ENCODE results near the gene PARPBP.
A peak's percentile ranks its signal among the peaks of the same experiment; 100 is the strongest.
"Not testable (repeated sequence)": the region's sequence is repeated elsewhere in the genome, so short reads cannot be mapped to it uniquely, and the experiment has no call there.

The PARPBP gene

GRCh38 chr12:102155206-102155605 is 35.2 kb downstream of the PARPBP start:
- not testable (repeated sequence) for DNase-seq

- no peak for DNase-seq
These were observed 43.4 kb downstream of the PARPBP start for GRCh38 chr12:102163383-102163782.

DNA sequence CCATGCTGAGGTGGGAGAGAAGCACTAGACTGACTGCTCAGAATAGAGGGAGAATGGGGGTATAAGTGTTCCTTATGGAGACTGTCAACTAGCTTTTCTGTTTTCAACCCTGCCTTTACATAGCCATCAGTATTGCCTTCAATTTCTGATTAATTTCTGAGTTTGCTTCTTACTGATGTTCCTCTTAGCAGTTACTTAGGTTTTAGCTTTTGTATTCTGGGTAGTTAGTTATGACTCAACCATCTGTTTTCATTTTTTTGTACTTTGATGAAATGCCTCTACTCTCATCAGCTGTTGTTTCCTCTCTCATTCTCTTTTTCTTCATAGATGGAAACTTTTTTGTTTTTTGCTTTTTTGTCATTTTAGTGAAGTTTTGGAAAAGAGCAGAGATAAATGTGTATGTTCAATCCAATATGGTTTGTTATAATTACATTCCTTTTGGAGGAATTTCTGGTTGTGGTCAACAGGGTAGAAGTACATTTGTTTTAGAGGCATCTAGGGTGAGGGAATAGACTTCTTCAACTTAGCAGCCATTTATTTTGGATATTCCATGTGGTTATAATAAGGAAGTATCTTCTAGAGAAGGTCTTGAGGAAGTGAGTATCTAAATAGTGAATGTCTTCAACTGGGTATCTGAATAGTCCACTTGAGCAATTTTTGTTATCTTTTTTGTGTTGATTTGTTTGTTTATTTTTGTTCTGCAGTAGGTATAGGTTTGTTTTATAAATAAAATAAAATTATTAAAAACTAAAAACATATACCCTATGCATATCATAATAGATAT is 48.0 kb downstream of the PARPBP start:
- DNase-seq, result peak in 1 of 2 donors; percentile 25

DNA sequence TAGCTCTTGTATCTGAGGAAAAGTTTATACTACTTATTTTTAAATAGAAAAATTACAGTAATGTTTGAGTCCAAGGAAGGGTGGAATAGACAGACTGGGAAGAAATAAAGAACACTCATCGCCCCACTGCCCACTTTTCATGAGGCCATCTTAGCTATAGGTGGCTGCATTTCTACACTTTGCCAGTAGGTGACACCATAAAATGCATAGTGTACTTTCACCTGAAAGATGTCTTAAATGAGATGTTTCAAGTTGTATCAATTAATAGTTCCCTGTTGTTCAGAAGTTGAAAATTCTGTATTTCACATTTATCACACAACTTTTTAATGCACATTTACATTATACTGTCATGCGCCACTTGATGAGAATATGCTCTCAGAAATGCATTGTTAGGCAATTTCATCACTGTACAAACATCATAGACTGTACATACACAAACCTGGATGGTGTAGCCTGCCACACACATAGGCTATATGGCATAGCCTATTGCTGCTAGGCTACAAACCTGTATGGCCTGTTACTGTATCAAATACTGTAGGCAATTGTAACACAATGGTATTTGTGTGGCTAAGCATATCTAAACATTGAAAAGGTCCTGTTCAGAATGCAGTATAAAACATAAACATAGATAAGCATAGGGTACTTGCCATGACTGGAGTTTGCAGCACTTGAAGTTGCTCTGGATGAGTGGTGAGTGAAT is 50.1 kb downstream of the PARPBP start:
- peak; percentile 8 to 12 for DNase-seq

DNA sequence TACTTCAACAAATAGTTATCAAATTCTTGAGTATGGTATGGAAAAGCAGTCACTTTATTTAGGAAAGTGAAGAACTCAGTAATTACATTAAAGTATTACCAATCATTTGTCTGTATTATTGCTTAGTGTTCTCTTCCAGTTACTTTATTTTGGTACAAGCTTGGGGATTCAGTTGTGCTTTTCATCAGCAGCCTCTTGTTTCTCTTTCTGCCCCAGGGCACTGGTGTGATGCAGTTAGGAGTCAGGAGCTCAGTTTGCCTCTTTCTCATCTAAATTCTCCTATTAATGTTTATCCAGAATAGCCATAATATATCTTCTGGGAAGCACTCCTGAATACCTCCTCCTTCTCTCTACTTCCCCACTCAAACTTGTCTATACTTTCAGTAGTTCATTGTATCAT is 52.0 kb downstream of the PARPBP start:
- DNase-seq, result no peak

DNA sequence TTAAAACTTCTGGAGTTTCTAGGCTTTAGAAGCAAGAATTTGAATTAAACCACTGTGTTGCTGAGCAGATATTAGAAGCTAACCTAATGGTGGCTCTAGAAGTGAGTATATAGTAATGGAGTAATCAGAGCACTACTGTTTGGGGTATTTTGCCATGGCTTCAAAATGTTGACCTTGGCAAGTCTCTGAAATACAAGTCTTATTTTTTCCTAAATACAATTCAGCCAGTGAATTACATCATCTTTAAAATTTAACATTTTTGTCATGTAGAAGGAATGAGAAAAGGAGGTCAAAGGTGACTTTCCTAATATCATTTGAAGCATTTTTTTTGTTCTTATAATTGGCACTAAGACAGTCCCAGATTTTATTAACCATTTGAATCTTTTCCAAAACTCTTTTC is 52.5 kb downstream of the PARPBP start:
- no peak for DNase-seq

GRCh38 chr12:102174117-102174516 is 54.1 kb downstream of the PARPBP start:
- no peak for DNase-seq

GRCh38 chr12:102174761-102175160 is 54.8 kb downstream of the PARPBP start:
- no peak for DNase-seq

GRCh38 chr12:102182635-102183034 is 62.7 kb downstream of the PARPBP start:
- peak; percentile 12 to 70 for DNase-seq

DNA sequence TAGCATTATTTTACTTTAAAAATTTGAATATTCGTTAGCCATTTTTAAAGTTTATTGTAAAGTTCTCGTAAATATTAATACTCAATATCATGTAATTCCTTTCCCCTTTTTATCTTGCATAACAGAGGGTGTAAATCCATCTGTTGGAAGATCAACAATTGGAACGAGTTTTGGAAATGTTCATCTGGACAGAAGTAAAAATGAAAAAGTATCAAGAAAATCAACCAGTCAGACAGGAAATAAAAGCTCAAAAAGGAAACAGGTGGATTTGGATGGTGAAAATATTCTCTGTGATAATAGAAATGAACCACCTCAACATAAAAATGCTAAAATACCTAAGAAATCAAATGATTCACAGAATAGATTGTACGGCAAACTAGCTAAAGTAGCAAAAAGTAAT is 75.8 kb downstream of the PARPBP start:
- DNase-seq, result no peak

- no peak for DNase-seq
These were observed 77.8 kb downstream of the PARPBP start, which contains the start of gene PMCH for GRCh38 chr12:102197789-102198188. TSS of gene PMCH (minus strand) at chr12:102197833. CDS start at chr12:102197770, 63 bp downstream.

GRCh38 chr12:102201436-102202061 is 81.6 kb downstream of the PARPBP start:
- no peak for DNase-seq

DNA sequence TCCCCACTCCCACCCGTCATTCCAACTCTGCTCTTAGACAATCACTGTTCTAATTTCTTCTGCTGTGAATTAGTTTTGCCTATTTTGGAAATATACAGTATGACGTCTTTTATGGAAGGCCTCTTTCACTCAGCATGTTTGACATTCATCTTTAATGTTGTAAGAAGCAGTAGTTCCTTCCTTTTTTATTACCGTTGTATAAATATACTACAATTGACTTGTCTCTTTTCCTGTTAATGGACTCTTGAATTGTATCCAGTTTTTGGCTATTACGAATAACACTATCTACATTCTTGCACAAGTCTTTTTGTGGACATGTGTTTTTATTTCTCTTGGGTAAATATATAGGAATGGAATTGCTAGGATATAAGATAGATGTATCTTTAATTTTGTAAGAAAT is 82.6 kb downstream of the PARPBP start:
- DNase-seq, result no peak

DNA sequence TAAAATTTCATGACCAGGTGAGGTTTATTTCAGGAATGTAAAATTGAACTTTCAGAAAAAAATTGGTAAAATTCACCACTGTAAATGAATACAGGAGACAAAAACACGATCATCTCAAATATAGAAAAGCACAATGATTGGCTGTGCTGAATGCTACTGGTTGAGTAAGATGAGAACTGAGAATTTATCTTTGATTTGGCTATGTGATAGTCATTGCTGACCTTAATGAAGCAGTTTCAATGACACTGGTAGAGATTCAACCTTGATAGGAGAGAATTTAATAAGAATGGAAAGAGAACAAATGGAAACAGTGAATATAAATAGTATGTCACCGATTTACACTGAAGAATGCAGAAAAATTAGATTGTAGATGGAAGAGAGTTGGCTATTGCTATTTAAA is 84.0 kb downstream of the PARPBP start:
- no peak for DNase-seq

DNA sequence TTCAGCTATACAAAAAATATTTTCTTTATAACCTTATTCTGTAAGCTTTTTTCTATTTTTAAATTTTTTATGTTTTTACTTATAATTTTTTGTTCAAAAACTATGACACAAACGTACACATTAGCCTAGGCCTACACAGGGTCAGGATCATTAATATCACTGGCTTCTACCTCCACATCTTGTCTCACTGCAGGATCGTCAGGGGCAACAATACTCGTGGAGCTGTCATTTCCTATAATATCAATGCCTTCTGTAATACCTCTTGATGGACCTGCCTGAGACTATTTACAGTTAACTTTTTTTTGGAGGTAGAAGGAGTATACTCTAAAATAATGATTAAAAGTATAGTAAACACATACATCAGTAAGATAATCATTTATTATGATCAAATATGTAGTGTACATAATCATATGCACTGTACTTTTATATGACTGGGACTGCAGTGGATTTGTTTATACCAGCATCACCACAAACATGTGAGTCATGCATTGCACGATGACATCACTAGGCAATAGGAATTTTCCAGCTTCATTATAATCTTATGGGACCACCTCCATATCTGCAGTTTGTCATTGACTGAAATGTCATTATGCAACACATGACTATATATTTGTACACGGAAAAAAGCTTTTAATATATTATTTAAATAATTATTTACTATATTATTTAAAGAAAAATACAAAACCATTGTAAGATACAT is 96.2 kb downstream of the PARPBP start:
- no peak for DNase-seq

GRCh38 chr12:102220736-102221135 is 100.8 kb downstream of the PARPBP start:
- no peak for DNase-seq

DNA sequence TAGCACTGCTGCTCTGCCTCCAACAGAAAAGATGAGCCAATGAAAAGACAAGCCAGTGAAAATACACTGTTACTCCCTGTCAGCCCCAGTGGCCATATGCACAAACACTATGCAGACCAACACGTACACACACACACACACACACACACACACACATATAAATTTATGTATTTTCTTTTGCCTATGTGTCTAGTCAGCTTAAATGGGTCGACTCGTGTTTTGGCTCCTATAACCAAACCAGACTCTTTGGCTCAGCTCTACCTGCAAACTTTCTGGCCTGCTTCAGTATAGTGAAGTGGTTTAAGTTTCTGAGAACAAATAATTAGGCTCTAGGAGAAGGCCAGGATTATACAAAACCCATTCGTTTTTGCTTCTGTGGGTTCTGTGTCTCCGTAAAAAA is 108.0 kb downstream of the PARPBP start:
- no peak for DNase-seq

GRCh38 chr12:102232036-102232435 is 112.1 kb downstream of the PARPBP start:
- DNase-seq, result no peak

GRCh38 chr12:102232446-102232845 is 112.5 kb downstream of the PARPBP start:
- no peak for DNase-seq

- no peak for DNase-seq
These were observed 114.6 kb downstream of the PARPBP start for GRCh38 chr12:102234599-102234998.

DNA sequence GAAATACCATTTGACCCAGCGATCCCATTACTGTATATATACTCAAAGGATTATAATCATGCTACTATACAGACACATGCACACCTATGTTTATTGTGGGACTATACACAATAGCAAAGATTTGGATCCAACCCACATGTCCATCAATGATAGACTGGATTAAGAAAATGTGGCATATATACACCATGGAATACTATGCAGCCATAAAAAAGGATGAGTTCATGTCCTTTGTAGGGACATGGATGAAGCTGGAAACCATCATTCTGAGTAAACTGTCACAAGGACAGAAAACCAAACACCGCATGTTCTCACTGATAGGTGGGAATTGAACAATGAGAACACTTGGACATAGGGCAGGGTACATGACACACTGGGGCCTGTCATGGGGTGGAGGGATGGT is 120.9 kb downstream of the PARPBP start:
- not testable (repeated sequence) for DNase-seq
